HG02981 (cell line): Measurements from ENCODE around the gene SAMD14.

Experiments
- ATAC-seq: cut with Tn5 transposase; IDR thresholded peaks from one replicate; pipeline ENCODE4 v1.9.1; 2021; ENCODE audit warnings: mild to moderate bottlenecking, moderate library complexity; ENCODE audit not compliant: unreplicated experiment

Gene SAMD14

GRCh38 chr17:50097455-50097854 is 32.5 kb downstream of the SAMD14 start:
- no peak for ATAC-seq

- no peak for ATAC-seq
Measured at GRCh38 chr17:50096758-50097157, 33.2 kb downstream of the SAMD14 start.

GRCh38 chr17:50096092-50096491 is 33.9 kb downstream of the SAMD14 start:
- ATAC-seq = no peak

GRCh38 chr17:50095626-50096037 is 34.3 kb downstream of the SAMD14 start:
- no peak for ATAC-seq

GRCh38 chr17:50094753-50095619 is 35.0 kb downstream of the SAMD14 start, which contains the start of gene PDK2:
PDK2 (plus strand) TSS chr17:50095351; CDS start chr17:50095436, 85 bp downstream.
- peak; percentile 92 for ATAC-seq

- ATAC-seq = no peak
Measured at GRCh38 chr17:50094243-50094752, 35.7 kb downstream of the SAMD14 start.

GRCh38 chr17:50093807-50094206 is 36.2 kb downstream of the SAMD14 start:
- no peak for ATAC-seq

GRCh38 chr17:50093246-50093645 is 36.7 kb downstream of the SAMD14 start:
- ATAC-seq = no peak

GRCh38 chr17:50091918-50092285 is 38.1 kb downstream of the SAMD14 start:
- ATAC-seq = no peak

GRCh38 chr17:50090971-50091917 is 38.7 kb downstream of the SAMD14 start:
- no peak for ATAC-seq

- no peak for ATAC-seq
Measured at GRCh38 chr17:50090071-50090470, 39.9 kb downstream of the SAMD14 start.

GRCh38 chr17:50088952-50089825 is 40.8 kb downstream of the SAMD14 start:
- no peak for ATAC-seq

GRCh38 chr17:50087912-50088405 is 42.0 kb downstream of the SAMD14 start:
- no peak for ATAC-seq

- ATAC-seq = no peak
Measured at GRCh38 chr17:50087246-50087911, 42.6 kb downstream of the SAMD14 start.

GRCh38 chr17:50081757-50082156 is 48.2 kb downstream of the SAMD14 start:
- ATAC-seq = no peak

GRCh38 chr17:50080827-50081226 is 49.1 kb downstream of the SAMD14 start:
- no peak for ATAC-seq

GRCh38 chr17:50080096-50080480 is 49.9 kb downstream of the SAMD14 start:
- ATAC-seq = no peak

- ATAC-seq = no peak
Measured at GRCh38 chr17:50079334-50080095, 50.4 kb downstream of the SAMD14 start.

- no peak for ATAC-seq
Measured at GRCh38 chr17:50078430-50078829, 51.5 kb downstream of the SAMD14 start.
